GM21526 (cell line): Measurements from ENCODE around the gene CCDC86.
A peak's percentile ranks its signal among the peaks of the same experiment; 100 is the strongest.
"Not testable (repeated sequence)": the region's sequence is repeated elsewhere in the genome, so short reads cannot be mapped to it uniquely, and the experiment has no call there.

ENCODE experiments used
- ATAC-seq: cut with Tn5 transposase; IDR thresholded peaks from one replicate; pipeline ENCODE4 v1.9.1; 2021; ENCODE audit warnings: moderate library complexity; ENCODE audit not compliant: unreplicated experiment, low FRiP score

The CCDC86 gene

GRCh38 chr11:60841797-60842667, at the start of gene CCDC86:
CCDC86 (plus strand) TSS chr11:60842113; CDS start chr11:60842125, 12 bp downstream.
- ATAC-seq = peak; percentile 79

GRCh38 chr11:60792521-60792920, 49.4 kb upstream of the CCDC86 start:
- no peak for ATAC-seq

- no peak for ATAC-seq
These were observed 46.6 kb upstream of the CCDC86 start for GRCh38 chr11:60795291-60795690.

- ATAC-seq = no peak
These were observed 43.9 kb upstream of the CCDC86 start for GRCh38 chr11:60797846-60798630.

GRCh38 chr11:60798631-60799030, 43.3 kb upstream of the CCDC86 start:
- no peak for ATAC-seq

- ATAC-seq = no peak
These were observed 40.7 kb upstream of the CCDC86 start for GRCh38 chr11:60801194-60801593.

- no peak for ATAC-seq
These were observed 38.5 kb upstream of the CCDC86 start for GRCh38 chr11:60803273-60803936.

- no peak for ATAC-seq
These were observed 32.7 kb upstream of the CCDC86 start for GRCh38 chr11:60809249-60809648.

GRCh38 chr11:60809691-60810090, 32.2 kb upstream of the CCDC86 start:
- ATAC-seq = no peak

- no peak for ATAC-seq
These were observed 31.8 kb upstream of the CCDC86 start for GRCh38 chr11:60810151-60810550.

- ATAC-seq = no peak
These were observed 31.3 kb upstream of the CCDC86 start for GRCh38 chr11:60810569-60810968.

GRCh38 chr11:60813324-60813723, 28.6 kb upstream of the CCDC86 start:
- no peak for ATAC-seq

GRCh38 chr11:60814112-60814511, 27.8 kb upstream of the CCDC86 start:
- ATAC-seq = no peak

GRCh38 chr11:60816590-60817157, 25.2 kb upstream of the CCDC86 start:
- no peak for ATAC-seq

- no peak for ATAC-seq
These were observed 23.9 kb upstream of the CCDC86 start for GRCh38 chr11:60818057-60818456.

- ATAC-seq = no peak
These were observed 19.9 kb upstream of the CCDC86 start for GRCh38 chr11:60821827-60822599.

- ATAC-seq = not testable (repeated sequence)
These were observed 18.1 kb upstream of the CCDC86 start for GRCh38 chr11:60823745-60824306.

- no peak for ATAC-seq
These were observed 16.8 kb upstream of the CCDC86 start for GRCh38 chr11:60825118-60825517.

- ATAC-seq = no peak
These were observed 16.1 kb upstream of the CCDC86 start for GRCh38 chr11:60825790-60826189.
